HUDEP-2 (cell line): Measurements from ENCODE around the gene CTXND1.

Experiments
- DNase-seq, 76 experiments: peaks; one replicate each; lab custom pipeline; 2025; ENCODE audit not compliant: unreplicated experiment in 76 of 76; lab: John Stamatoyannopoulos, UW

CTXND1 gene

GRCh38 chr15:80162059-80162554, 89.9 kb downstream of the CTXND1 start:
- no peak for DNase-seq

- no peak for DNase-seq
These were observed 90.5 kb downstream of the CTXND1 start for GRCh38 chr15:80161468-80162016.

DNA sequence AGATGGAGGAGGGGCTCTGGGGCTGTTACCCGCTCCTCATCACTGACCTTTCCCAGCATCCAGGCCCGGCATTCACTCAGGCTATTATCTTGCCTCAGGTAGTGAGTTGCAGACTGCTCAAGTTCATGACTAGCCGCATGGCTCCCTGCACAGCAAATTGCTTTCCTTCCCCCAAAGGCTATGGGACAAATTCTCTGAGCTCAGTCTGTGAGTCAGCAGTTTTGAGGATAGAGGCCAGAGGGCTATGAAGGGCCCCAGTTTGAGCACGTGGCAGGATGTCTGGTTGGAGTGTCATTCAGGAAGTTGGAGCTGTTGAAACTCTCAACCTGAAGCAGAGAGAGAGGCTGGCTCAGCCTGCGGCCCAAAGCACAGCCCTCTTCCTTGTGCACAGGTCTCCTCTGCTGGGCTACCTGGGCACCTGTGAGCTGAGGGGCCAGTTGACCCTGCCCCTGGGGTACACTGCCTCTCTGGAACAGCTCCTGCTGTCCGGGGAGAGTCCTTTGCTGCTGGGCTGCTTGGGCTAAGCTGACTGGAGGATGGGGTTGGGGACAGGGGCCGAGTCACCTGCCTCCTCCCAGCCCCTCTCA, 91.3 kb downstream of the CTXND1 start:
- peak in 69 of 76 experiments; percentile 14 to 80 (median 49) for DNase-seq

- peak in 64 of 76 experiments; percentile 15 to 84 (median 55) for DNase-seq
These were observed 92.0 kb downstream of the CTXND1 start for GRCh38 chr15:80159811-80160569.

DNA sequence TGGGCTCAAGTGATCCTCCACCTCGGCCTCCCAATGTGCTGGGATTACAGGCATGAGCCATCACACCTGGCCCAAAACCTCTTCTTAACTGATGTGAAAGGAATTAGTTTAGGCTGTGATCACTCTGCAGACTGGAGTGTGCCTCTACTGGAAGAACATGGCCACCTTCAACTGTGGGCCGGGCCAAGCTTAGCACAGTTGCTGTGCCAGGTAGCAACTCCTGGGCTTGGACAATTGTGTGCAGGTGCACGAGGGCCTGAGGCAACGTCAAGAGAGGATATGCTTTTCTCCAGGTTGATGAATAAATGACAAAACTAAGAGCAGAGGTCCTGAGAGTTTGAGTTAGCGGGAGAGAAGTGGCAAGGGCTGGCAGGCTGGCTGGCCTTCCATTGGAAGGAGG, 92.7 kb downstream of the CTXND1 start:
- DNase-seq, result no peak

DNA sequence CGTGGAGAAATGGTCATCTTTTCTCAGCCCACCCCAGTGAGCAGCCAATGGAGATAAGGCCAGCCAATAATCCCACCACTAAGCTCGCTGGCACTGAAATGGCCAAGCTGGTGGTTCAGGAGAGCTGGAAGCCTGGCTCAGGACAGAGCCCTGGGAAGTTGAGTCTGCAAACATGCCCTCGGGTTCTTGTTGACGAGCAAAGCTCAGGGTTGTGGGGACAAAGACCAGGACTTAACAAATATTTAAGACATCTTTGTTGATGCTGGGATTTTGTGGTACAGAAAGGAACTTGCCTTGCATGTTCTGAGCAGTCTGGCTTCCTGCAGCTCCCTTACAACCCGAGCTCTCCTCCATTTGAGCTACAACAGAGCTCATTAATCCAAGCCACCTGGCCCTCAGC, 94.8 kb downstream of the CTXND1 start:
- no peak for DNase-seq

DNA sequence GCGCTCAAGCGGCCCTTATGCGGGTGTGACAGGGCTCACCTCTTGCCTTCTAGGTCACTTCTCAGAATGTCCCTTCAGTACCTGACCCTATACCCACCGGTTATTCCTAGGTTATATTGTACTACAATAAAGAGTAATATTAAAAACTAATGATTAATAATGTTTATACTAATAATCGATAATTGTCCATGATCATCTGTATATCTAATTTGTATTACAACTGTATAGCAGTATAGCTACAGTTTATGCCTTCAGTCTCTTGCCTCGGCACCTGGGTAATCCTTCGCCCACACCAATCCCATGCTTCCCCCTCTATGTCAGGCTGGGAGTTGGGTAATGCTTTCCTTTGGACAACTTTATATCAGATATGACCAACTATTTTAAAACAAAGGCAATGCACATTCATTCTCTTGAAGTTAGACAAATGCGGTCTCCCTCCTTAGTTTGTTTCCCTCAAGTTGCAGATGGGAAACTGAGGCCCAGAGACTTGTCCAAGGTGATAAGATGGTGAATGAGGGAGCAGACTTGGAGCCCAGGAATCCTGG, 95.8 kb downstream of the CTXND1 start:
- DNase-seq, result no peak

GRCh38 chr15:80155378-80156175, 96.4 kb downstream of the CTXND1 start:
- peak in 74 of 76 experiments; percentile 27 to 96 (median 90) for DNase-seq

DNA sequence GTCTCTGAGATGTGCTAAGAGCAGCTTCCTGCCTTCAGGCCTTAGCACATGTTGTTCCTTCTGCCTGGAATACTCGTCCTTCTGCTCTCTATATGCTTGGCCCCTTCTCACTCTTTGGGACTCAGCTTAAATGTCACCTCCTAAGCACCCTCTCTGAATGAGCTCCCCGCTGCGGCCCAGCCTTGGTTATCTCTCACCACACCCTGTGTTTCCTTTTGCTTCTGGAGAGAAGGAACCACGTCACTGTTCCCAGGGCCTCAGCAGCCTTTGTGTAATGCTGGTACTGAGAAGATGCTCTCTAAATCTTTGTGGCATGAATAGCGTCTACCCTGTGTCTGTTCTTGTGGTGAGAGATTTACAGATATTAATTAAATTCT, 97.0 kb downstream of the CTXND1 start:
- DNase-seq, result peak in 55 of 76 experiments; percentile 12 to 80 (median 48)

- peak in 29 of 76 experiments; percentile 3 to 42 (median 21) for DNase-seq
These were observed 97.7 kb downstream of the CTXND1 start for GRCh38 chr15:80154336-80154735.

- DNase-seq, result peak in 5 of 76 experiments; percentile 13 to 26 (median 17)
These were observed 98.1 kb downstream of the CTXND1 start for GRCh38 chr15:80153900-80154299.

DNA sequence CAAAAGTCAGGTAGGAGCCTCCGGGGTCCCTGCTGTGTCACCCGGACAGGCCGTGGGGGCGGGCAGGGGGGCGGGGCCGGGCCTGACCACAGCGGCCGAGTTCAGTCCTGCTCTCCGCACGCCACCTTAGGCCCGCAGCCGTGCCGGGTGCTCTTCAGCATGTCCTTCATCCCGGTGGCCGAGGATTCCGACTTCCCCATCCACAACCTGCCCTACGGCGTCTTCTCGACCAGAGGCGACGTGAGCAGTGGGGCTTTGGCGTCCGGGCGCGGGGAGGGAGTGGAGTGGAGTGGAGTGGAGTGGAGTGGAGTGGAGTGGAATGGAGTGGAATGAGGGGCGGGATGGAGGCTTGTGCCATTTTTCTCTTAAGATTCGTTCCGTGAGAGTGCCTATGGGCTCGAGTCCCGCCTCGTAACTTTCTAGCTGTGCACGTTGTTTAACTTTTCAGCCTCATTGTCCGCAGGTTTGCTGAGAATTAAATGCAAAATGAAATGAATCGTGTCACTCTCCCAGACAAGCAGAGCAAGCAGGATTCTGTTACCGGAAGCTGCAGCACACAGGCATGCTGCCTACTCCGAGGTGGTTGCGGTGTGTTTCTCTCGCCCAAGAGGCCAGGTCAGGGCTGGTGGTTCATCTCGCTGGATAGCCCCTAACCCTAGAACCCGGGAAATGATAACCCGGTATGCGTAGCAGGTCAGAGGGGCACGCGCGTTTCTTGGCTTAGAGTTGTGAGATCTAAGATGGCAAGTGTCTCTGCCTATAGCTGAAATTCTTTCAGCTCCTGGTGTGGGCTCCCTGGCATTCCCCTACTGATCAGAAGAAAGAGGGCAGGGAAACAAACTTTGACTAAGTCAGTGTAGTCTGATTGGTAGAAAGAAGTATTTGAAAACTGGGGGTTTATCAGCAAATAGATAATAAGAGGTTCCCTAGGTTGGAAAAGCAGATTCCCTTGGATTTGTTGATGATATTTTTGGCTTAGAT, 98.8 kb downstream of the CTXND1 start, which contains the start of gene FAH:
Gene FAH (plus strand): TSS at position 104 of the 981 bp plus-strand sequence. CDS start 56 bp downstream, at position 160.
- DNase-seq, result peak in 15 of 76 experiments; percentile 13 to 68 (median 30)

GRCh38 chr15:80152180-80152895, 99.7 kb downstream of the CTXND1 start:
- DNase-seq, result peak in 75 of 76 experiments; percentile 40 to 100 (median 97)

DNA sequence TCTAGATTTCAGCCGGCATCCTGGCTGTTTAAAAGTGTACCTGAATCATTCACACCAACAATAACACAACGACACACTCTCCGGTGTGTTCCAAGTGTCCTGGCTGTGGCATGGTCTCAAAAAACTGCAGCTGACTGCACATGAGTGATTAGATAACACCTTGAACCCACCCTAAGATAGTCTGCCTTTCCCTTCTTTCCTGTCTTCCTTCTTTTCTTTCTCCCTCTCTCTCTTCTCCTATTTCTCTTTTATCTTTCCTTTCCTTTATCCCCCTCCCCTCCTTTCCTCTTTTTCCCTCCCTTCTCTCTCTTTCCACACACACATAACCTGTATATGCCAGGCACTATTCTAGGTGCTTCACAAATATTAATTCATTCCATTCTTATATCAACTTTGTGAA, 100.4 kb downstream of the CTXND1 start:
- DNase-seq, result peak in 21 of 76 experiments; percentile 5 to 50 (median 13)

DNA sequence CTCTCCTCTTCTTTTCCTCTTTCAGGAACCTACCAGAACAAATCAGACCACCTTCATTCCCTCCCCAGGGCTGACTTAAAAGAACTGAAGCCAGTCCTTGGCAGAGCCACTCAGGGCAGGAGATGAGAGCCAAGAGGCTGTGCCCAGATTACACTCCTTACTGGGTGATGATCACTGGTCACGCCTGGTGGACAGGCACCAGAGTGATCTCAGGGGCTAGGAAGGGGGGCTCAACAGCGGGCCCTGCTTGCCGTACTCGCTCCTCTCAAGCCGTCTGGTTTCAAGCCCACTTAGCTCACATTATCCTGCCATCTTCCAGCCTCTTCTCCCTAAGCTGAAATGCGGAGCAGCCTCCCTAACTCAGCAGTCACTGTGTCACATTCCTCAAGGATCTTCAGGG, 100.9 kb downstream of the CTXND1 start:
- peak in 10 of 76 experiments; percentile 4 to 44 (median 14) for DNase-seq
